Measurements from ENCODE around the gene COL23A1.

COL23A1 gene

GRCh38 chr5:178421699-178422399, 168.3 kb downstream of the COL23A1 start:
- DNase-seq (ENCODE audit: low spot score), result no peak

DNA sequence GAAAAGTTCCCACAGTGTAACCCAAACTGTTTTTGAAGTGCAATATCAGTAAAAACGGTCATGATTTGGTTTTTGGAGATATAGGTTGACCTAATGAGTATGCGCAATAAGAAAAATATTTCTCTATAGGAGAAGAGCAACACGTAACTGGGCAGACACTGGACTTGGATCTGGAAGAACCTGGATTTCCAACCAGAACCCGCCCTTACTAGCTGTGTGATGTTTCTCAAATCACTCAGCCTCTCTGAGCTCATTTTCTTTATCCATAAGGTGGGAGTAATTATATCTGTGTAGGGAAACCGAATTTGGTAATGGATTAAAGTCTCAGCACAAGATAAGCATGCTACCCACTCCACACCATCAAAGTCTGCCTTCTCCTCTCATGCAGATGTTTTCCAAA, 169.1 kb downstream of the COL23A1 start:
- no peak for DNase-seq (ENCODE audit: low spot score)

DNA sequence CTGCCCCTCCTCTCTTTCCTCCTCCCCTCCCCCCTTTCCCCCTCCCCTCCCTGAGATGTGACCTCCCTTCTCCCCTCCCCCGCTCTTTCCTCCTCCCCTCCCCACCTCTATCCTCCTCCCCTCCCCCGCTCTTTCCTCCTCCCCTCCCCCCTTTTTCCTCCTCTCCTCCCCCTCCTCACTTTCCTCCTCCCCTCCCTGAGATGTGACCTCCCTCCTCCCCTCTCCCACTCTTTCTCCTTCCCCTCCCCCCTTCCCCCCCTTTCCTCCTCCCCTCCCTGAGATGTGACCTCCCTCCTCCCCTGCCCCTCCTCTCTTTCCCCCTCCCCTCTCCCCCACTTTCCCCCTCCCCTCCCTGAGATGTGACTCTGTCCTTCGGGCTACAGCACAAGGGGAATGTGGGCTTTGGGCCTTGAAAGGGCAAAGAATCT, 169.8 kb downstream of the COL23A1 start:
- no peak for DNase-seq (ENCODE audit: low spot score)

- no peak for DNase-seq (ENCODE audit: low spot score)
These were observed 170.5 kb downstream of the COL23A1 start for GRCh38 chr5:178419651-178420050.

DNA sequence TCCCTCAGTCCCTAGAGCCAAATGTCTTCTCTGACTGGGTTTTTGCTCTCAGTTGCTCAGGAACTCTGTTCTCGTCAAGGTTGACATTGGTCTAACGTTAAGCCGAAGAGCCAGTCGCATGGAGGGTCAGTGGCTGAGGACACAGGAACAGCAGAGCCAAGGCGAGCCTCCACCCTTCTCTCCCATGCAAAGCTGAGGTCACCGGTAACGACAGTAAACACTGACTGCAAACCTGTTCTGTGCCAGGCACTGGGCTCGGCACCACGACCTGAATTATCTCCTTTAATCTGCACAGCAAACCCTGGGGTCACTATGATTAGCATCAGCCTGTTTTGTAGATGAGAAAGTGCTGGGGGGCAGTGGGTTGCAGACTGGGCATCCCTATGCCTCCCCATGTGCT, 171.0 kb downstream of the COL23A1 start:
- DNase-seq (ENCODE audit: low spot score), result no peak

GRCh38 chr5:178418471-178419010, 171.7 kb downstream of the COL23A1 start:
- DNase-seq (ENCODE audit: low spot score), result no peak

DNA sequence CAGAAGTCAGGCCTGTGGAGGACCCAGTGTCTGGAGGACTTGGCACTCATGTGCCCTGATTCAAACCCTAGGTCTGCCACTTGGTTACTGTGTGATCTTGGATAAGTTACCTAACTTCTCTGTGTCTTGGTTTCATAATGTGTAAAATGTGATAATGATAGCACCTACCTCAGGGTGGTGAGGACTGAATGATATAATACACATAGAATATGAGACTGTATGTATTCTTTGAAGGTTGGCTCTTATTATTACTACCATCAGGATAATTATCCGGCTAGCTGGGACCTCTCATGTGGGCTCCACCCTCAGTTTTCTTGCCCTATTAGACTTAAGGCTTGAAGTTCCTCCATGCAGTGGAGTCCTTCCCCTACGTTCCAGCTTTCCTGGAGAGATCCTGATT, 172.2 kb downstream of the COL23A1 start:
- DNase-seq (ENCODE audit: low spot score), result no peak

DNA sequence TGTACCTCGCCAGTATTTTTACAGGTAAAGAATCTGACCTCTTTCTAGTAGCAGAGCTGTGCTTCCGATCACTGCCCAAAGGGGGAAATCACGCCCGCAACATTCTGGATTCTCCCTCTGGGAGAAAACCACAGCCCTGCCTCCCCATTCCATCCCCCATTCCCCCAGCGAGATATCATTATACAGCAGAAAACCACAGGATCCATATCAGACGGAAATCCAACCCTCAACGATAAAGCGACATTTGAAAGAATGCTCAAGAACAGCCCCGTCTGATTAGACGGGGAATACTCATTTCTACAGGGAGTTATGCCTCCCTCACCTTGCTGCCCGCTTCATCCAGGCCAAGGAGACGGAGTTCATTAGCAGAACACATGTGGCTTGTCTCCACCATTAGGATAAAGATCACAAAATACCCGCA, 172.8 kb downstream of the COL23A1 start:
- DNase-seq (ENCODE audit: low spot score), result no peak

- no peak for DNase-seq (ENCODE audit: low spot score)
These were observed 173.3 kb downstream of the COL23A1 start for GRCh38 chr5:178416919-178417318.

DNA sequence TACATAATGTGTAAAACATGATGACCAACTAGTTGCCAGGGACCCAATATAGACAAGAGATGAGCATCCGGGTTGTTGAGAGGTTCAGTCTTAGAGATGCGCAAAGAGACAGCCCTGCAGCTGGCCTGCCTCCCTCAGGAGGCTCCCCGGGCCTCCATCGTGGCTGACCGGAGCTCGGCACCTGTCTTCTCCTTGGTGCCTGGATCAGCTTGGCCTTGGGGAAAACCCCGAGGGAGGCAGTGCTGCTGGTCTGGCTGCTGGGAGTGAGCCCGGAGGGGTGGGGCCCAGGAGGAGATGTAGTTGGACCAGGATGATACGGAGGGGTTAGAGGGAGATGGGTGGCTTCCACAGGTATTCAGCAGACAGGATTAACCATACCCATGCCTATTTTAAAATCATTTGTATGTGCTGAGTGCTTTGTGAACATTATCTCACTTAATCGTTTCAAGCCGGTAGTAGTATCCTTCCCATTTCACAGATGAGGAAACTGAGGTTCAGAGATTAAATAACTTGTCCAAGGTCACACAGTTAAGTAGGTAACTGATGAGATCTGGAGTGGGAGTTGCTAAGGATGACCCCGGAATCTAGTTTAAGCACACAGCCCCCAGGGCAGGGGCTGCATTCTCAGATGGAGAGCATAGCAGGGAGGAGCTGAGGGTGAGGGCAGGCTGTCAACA, 173.8 kb downstream of the COL23A1 start:
- DNase-seq (ENCODE audit: low spot score), result no peak

GRCh38 chr5:178415353-178415752, 174.8 kb downstream of the COL23A1 start:
- DNase-seq (ENCODE audit: low spot score), result no peak

DNA sequence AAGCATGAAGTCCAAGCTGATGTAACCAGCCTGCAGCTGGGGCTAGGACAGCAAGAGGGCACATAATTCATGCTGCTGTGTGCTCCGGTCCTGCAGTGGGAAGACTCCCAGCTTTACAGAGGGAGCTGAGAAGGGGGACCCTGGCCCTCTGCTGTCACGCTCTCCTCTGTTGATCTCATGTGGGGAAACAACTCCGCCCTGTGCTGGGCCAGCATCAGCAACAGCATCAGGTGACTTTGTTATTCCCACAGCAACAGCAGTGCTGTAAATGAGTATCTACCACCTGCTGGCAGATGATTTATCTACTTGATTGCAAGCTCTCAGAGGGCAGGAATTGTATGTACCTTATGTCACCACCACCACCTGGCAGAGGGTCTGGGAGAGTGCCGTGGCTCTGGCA, 176.2 kb downstream of the COL23A1 start:
- no peak for DNase-seq (ENCODE audit: low spot score)

DNA sequence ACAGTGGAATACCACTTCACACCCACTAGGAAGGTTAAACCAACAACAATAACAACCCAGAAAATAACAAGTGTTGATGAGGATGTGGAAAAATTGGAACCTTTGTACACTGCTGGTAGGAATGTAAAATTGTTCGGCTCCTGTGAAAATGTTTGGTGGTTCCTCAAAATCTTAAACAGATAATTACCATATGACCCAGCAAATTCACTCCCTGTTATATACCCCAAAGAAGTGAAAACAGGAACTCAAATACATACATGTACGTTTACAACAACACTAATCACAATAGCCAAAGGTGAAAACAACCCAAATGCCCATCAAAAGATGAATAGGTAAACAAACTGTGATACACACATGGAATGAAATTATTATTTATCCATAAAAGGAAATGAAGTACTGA, 179.1 kb downstream of the COL23A1 start:
- DNase-seq (ENCODE audit: low spot score), result no peak

- DNase-seq (ENCODE audit: low spot score), result no peak
These were observed 182.5 kb downstream of the COL23A1 start for GRCh38 chr5:178407646-178408045.

DNA sequence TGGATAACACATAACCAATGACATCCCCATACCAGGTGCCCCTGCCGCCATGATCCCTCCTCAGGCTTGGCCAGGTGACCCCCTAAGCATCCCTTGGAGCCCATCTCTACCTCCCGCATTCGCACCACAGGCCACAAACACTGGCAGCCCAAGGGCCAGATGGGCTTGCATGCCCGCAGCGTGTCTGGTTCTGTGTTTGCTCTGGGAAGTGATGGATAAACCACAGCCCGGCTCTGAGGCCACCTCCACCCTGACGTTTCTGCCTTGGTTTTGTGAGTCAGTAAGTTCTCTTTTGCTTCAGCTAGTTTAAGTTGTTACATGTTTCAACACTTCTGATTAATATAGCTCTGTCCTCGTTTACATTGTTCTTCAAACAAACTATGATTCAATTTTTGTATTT, 185.2 kb downstream of the COL23A1 start:
- DNase-seq (ENCODE audit: low spot score), result no peak

DNA sequence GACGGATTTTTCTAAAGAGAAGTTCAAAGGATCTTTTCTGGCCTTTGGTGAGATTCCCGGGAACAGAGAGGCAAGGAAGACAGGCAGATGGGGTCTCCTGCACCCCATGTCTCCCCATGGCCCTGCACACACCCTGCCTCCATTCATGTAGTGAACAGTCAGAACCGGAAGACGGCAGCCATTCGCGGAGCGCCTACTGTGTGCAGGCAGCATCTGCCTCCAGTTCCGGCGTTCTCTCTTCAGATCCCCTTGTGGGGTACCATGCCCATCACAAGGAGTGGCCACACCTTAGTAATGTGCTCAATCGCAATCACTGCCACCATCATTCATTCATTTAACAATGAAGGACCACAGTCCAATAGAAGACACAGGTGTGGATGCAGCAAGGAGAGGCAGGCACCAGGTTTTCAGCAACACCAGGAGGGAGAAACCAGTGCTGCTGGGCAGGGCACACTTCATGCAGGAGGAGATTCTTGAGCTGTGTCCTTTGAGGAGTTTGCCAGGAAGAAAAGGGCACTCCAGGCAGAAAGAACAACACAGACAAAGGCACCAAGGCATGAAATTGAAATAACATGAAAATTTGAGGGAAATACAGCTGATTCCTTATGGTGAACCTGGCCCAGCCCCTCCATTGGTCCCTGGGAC, 186.1 kb downstream of the COL23A1 start:
- DNase-seq (ENCODE audit: low spot score), result no peak

GRCh38 chr5:178403351-178403750, 186.8 kb downstream of the COL23A1 start:
- no peak for DNase-seq (ENCODE audit: low spot score)

DNA sequence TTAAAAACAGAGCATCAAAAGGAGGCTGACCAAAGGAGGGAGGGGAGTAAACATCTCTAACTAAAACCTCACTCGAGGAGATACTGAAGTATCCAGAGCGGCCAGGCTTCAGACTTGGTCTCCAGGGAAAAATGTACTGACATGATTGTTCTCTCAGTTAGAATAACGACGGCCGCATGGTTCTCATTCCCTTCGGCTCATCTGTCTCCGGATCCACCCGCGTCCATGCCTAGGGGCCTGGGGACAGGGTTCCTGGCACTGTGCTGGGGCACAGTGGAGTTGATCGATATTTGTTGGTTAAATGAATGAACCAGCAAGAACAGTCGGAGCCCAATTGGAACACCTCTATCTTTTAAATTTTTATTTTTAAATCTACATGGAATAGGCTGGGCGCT, 190.5 kb downstream of the COL23A1 start:
- no peak for DNase-seq (ENCODE audit: low spot score)

GRCh38 chr5:178398901-178399700, 191.1 kb downstream of the COL23A1 start:
- no peak for DNase-seq (ENCODE audit: low spot score)

DNA sequence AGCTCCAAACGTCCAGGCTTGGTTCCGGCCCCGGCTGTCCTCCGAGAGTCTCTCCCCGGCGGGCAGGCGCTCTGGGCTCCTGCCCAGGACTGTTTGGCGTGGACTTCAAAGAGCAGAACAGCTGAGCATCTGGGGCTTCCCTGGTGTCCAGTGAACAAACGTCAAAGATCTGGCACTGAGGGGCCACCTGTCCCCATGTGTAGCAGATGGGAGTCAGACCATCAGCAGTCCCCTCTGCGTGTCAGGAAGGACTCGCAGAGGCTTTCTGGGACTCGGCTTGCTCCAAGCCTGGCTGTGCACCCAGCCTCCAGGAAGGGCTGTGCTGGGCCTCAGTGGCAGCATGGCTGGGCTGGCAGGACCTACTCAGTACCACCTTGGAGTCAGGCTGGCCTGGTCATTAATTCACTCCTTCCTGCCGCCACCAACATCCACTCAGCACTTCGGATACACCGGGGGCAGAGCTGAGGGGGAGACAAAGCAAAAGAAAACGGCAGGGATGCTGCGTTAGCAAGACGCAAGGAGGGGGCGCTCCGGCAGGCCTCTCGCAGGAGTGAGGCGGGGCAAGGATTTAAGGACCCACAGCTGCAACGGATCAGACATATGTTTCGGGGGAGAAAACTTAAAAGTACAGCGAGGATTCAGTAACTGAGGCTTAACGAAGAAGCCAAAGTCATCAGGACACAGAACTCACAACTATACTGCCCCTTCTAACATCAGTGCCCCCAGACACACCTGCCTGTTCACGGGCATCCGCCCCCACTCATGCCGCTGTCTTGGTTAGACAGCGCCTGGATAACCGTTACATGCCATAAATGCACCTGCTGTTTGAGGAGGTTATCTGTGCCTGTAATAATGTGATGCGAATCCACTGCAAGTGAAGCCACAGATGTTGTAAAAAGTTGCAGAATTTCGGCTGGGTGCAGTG, 193.1 kb downstream of the COL23A1 start:
- DNase-seq (ENCODE audit: low spot score), result no peak

GRCh38 chr5:178394074-178394473, 196.1 kb downstream of the COL23A1 start:
- no peak for DNase-seq (ENCODE audit: low spot score)
